ENCODE measurements around the gene CACNA1G. TPM values are rescaled to one million over a fixed set of nuclear protein-coding genes. Genes with fewer than 3 reads are reported as not detected.

Gene CACNA1G
- total RNA-seq, 1 donor from 2014 or later = not detected

- intact Hi-C loops (cut with DNase I) = loop anchor here (5.0 kb wide), 2 partner anchors 57 to 127 kb away; no protein-coding TSS in a partner anchor
- DNase-seq (no peak), ATAC-seq (peak; percentile 19)
- Histone ChIP-seq H3K4me1 (peaks cover 15% of the 10 kb centered on the region), H3K4me3 (no peak overlapping the region), H3K27me3 (peaks cover 45% of the 10 kb centered on the region), H3K9me3 (no peaks in the 10 kb centered on the region), H3K36me3 (no peaks in the 10 kb centered on the region), H3K27ac (no peak overlapping the region)
- TF ChIP-seq, protein P1, sequence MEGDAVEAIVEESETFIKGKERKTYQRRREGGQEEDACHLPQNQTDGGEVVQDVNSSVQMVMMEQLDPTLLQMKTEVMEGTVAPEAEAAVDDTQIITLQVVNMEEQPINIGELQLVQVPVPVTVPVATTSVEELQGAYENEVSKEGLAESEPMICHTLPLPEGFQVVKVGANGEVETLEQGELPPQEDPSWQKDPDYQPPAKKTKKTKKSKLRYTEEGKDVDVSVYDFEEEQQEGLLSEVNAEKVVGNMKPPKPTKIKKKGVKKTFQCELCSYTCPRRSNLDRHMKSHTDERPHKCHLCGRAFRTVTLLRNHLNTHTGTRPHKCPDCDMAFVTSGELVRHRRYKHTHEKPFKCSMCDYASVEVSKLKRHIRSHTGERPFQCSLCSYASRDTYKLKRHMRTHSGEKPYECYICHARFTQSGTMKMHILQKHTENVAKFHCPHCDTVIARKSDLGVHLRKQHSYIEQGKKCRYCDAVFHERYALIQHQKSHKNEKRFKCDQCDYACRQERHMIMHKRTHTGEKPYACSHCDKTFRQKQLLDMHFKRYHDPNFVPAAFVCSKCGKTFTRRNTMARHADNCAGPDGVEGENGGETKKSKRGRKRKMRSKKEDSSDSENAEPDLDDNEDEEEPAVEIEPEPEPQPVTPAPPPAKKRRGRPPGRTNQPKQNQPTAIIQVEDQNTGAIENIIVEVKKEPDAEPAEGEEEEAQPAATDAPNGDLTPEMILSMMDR (IDR thresholded peaks at IDR 0.05) = no peak
These were observed 4.4 kb downstream of the CACNA1G start for GRCh38 chr17:50564916-50565315.

- no peaks in the 10 kb centered on the region for H3K9me3 ChIP-seq
- no peak overlapping the region for H3K27ac ChIP-seq
- DNase-seq (no peak), ATAC-seq (no peak)
- TF ChIP-seq, protein P1 (IDR thresholded peaks at IDR 0.05) = no peak
- H3K27me3 ChIP-seq = peaks cover 38% of the 10 kb centered on the region
- intact Hi-C loops (cut with DNase I) = no loop called here
- peaks cover 10% of the 10 kb centered on the region for H3K4me1 ChIP-seq
- no peak overlapping the region for H3K4me3 ChIP-seq
- no peaks in the 10 kb centered on the region for H3K36me3 ChIP-seq
These were observed 5.2 kb downstream of the CACNA1G start for GRCh38 chr17:50565402-50566350.

- no peak overlapping the region for H3K4me3 ChIP-seq
- ATAC-seq (no peak), DNase-seq (no peak)
- H3K27me3 ChIP-seq = peaks cover 26% of the 10 kb centered on the region
- no peaks in the 10 kb centered on the region for H3K9me3 ChIP-seq
- TF ChIP-seq, protein P1 (IDR thresholded peaks at IDR 0.05) = no peak
- no peaks in the 10 kb centered on the region for H3K36me3 ChIP-seq
- H3K4me1 ChIP-seq = no peaks in the 10 kb centered on the region
- intact Hi-C loops (cut with DNase I) = no loop called here
- no peak overlapping the region for H3K27ac ChIP-seq
These were observed 6.4 kb downstream of the CACNA1G start for GRCh38 chr17:50566886-50567285.

GRCh38 chr17:50568659-50569058 is 8.1 kb downstream of the CACNA1G start:
- Histone ChIP-seq H3K27ac (no peak overlapping the region), H3K4me1 (no peaks in the 10 kb centered on the region), H3K36me3 (no peaks in the 10 kb centered on the region), H3K27me3 (peaks cover 8% of the 10 kb centered on the region), H3K4me3 (no peak overlapping the region), H3K9me3 (no peaks in the 10 kb centered on the region)
- TF ChIP-seq, protein P1 (IDR thresholded peaks at IDR 0.05) = no peak
- DNase-seq (no peak), ATAC-seq (no peak)
- intact Hi-C loops (cut with DNase I) = no loop called here

GRCh38 chr17:50569592-50569991 is 9.1 kb downstream of the CACNA1G start:
- TF ChIP-seq, protein P1 (IDR thresholded peaks at IDR 0.05) = no peak
- Histone ChIP-seq H3K4me3 (no peak overlapping the region), H3K27ac (no peak overlapping the region), H3K4me1 (no peaks in the 10 kb centered on the region), H3K36me3 (no peaks in the 10 kb centered on the region), H3K9me3 (no peaks in the 10 kb centered on the region), H3K27me3 (peaks cover 6% of the 10 kb centered on the region)
- no peak for DNase-seq
- no peak for ATAC-seq
- intact Hi-C loops (cut with DNase I) = no loop called here

Measured in upper lobe of right lung (tissue), 1 donor.